Measurements from ENCODE around the gene PNKD.

GRCh38 chr2:218395826-218396687, 125.7 kb downstream of the PNKD start:
- TF ChIP-seq, protein P1, sequence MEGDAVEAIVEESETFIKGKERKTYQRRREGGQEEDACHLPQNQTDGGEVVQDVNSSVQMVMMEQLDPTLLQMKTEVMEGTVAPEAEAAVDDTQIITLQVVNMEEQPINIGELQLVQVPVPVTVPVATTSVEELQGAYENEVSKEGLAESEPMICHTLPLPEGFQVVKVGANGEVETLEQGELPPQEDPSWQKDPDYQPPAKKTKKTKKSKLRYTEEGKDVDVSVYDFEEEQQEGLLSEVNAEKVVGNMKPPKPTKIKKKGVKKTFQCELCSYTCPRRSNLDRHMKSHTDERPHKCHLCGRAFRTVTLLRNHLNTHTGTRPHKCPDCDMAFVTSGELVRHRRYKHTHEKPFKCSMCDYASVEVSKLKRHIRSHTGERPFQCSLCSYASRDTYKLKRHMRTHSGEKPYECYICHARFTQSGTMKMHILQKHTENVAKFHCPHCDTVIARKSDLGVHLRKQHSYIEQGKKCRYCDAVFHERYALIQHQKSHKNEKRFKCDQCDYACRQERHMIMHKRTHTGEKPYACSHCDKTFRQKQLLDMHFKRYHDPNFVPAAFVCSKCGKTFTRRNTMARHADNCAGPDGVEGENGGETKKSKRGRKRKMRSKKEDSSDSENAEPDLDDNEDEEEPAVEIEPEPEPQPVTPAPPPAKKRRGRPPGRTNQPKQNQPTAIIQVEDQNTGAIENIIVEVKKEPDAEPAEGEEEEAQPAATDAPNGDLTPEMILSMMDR (conservative IDR thresholded peaks at IDR 0.05; ENCODE audit: low read length) = peak; percentile 89
- no peak for TF ChIP-seq EZH2phosphoT487 (IDR thresholded peaks at IDR 0.05; ENCODE audit: borderline replicate concordance, low read depth, low read length)
